ENCODE measurements around the gene IFRD2.
"Not testable (repeated sequence)": the region's sequence is repeated elsewhere in the genome, so short reads cannot be mapped to it uniquely, and the experiment has no call there.

The IFRD2 gene

GRCh38 chr3:50286322-50287227, 5.7 kb downstream of the IFRD2 start:
- no peak for DNase-seq (ENCODE audit: low spot score)

- DNase-seq (ENCODE audit: low spot score) = not testable (repeated sequence)
These were observed 8.1 kb downstream of the IFRD2 start for GRCh38 chr3:50284121-50284520.

GRCh38 chr3:50279255-50280016, 12.8 kb downstream of the IFRD2 start:
- no peak for DNase-seq (ENCODE audit: low spot score)

- no peak for DNase-seq (ENCODE audit: low spot score)
These were observed 13.4 kb downstream of the IFRD2 start, which contains the start of gene LSMEM2 for GRCh38 chr3:50278880-50279224. LSMEM2 (plus strand) TSS chr3:50279087; CDS start chr3:50279114, 27 bp downstream.

GRCh38 chr3:50278123-50278879, 13.9 kb downstream of the IFRD2 start:
- no peak for DNase-seq (ENCODE audit: low spot score)

GRCh38 chr3:50276762-50277101, 15.5 kb downstream of the IFRD2 start:
- no peak for DNase-seq (ENCODE audit: low spot score)

- DNase-seq (ENCODE audit: low spot score) = no peak
These were observed 16.1 kb downstream of the IFRD2 start for GRCh38 chr3:50275996-50276761.

- DNase-seq (ENCODE audit: low spot score) = no peak
These were observed 16.9 kb downstream of the IFRD2 start for GRCh38 chr3:50275141-50275995.

GRCh38 chr3:50274371-50275104, 17.7 kb downstream of the IFRD2 start:
- peak; percentile 79 for DNase-seq (ENCODE audit: low spot score)

GRCh38 chr3:50273689-50274065, 18.6 kb downstream of the IFRD2 start:
- no peak for DNase-seq (ENCODE audit: low spot score)

- peak; percentile 99 for DNase-seq (ENCODE audit: low spot score)
These were observed 19.1 kb downstream of the IFRD2 start for GRCh38 chr3:50272911-50273688.

GRCh38 chr3:50272538-50272910, 19.7 kb downstream of the IFRD2 start:
- DNase-seq (ENCODE audit: low spot score) = not testable (repeated sequence)

- peak; percentile 63 for DNase-seq (ENCODE audit: low spot score)
These were observed 20.8 kb downstream of the IFRD2 start for GRCh38 chr3:50271314-50271936.

GRCh38 chr3:50270422-50271224, 21.6 kb downstream of the IFRD2 start:
- DNase-seq (ENCODE audit: low spot score) = no peak

- DNase-seq (ENCODE audit: low spot score) = no peak
These were observed 22.2 kb downstream of the IFRD2 start for GRCh38 chr3:50269977-50270413.

GRCh38 chr3:50269460-50269859, 22.8 kb downstream of the IFRD2 start:
- no peak for DNase-seq (ENCODE audit: low spot score)

GRCh38 chr3:50268703-50269451, 23.4 kb downstream of the IFRD2 start, which contains the start of gene SEMA3B:
SEMA3B (plus strand) TSS chr3:50269147; CDS start chr3:50269241, 94 bp downstream.
- DNase-seq (ENCODE audit: low spot score) = no peak
